ENCODE results near the gene RGL3.

The RGL3 gene

DNA sequence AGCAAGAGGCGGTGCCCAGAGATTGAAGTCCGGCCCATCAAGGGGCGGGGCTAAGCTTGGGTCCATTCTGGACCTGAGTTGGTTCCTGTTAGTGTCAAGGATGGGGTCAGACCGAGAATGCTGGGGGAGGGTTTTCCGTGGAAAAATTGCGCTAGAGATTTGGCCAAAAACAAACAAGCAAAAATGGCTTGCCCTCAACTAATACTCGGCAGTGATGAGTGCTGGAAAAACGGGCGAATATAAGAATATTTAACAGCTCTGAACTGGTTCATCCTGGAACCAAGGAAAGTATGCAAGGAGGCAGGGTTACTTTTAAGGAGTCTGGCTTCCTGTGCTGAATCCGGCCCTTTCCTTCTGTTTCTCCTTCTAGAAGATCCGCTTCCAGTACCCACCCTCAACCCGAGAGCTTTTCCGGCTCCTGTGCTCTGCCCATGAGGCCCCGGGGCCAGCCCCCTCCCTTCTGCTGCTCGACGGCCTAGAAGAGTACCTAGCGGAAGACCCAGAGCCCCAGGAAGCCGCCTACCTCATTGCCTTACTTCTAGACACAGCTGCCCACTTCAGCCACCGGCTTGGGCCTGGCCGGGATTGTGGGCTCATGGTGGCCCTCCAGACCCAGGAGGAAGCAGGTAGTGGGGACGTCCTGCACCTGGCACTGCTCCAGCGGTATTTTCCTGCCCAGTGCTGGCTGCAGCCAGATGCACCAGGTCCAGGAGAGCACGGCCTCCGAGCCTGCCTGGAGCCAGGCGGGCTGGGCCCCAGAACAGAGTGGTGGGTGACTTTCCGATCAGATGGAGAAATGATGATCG is 43.8 kb downstream of the RGL3 start:
- no peak overlapping the region for H3K4me3 Mint-ChIP-seq
- peak overlapping the region; percentile 85 for H3K27ac Mint-ChIP-seq
- peaks cover 7% of the 10 kb centered on the region for H3K27me3 Mint-ChIP-seq (ENCODE audit: low read depth, poor library complexity)
- H3K36me3 Mint-ChIP-seq (ENCODE audit: low read depth) = peaks cover 5% of the 10 kb centered on the region
- peak; percentile 40 for DNase-seq
- no peaks in the 10 kb centered on the region for H3K9me3 Mint-ChIP-seq
- H3K4me1 Mint-ChIP-seq = peaks cover 18% of the 10 kb centered on the region
- TF ChIP-seq, protein P1, sequence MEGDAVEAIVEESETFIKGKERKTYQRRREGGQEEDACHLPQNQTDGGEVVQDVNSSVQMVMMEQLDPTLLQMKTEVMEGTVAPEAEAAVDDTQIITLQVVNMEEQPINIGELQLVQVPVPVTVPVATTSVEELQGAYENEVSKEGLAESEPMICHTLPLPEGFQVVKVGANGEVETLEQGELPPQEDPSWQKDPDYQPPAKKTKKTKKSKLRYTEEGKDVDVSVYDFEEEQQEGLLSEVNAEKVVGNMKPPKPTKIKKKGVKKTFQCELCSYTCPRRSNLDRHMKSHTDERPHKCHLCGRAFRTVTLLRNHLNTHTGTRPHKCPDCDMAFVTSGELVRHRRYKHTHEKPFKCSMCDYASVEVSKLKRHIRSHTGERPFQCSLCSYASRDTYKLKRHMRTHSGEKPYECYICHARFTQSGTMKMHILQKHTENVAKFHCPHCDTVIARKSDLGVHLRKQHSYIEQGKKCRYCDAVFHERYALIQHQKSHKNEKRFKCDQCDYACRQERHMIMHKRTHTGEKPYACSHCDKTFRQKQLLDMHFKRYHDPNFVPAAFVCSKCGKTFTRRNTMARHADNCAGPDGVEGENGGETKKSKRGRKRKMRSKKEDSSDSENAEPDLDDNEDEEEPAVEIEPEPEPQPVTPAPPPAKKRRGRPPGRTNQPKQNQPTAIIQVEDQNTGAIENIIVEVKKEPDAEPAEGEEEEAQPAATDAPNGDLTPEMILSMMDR (IDR thresholded peaks at IDR 0.05) = no peak

DNA sequence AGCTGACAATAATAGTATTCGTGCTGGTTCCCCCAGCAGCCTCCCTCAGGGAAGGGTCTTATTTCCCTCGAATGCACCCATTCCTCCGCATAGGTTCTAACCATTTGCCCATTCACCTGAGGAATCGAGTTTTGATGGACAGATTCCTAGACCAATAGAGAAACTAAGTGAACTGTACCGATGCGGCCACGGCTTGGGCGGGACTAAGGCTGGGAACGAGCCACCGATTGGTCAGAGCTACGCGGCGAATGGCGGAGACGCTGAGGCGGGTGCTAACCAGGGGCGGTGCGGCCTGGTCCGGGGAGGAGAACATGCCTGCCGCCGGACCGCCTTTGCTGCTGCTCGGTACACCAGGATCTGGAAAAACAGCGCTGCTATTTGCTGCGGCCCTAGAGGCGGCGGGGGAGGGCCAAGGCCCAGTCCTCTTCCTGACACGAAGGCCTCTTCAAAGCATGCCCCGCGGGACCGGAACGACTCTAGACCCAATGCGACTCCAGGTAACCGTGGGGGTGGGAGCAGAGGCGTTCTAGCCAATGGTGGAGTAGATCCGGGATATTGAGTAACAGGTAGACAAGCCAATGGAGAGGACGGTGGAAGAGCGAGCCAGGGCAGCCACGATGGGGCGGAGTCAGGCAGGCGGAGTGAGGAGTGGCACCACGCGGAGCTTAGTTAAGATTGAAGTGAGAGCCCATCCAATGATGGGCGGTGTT is 44.5 kb downstream of the RGL3 start, which contains the start of gene SWSAP1:
SWSAP1 (plus strand) TSS at position 234 of the 710 bp plus-strand sequence; CDS start at position 249, 15 bp downstream.
- H3K4me1 Mint-ChIP-seq = peaks cover 13% of the 10 kb centered on the region
- no peak within 1 kb of the TSS for H3K27ac Mint-ChIP-seq
- no peak within 1 kb of the TSS for H3K4me3 Mint-ChIP-seq
- peak; percentile 96 for DNase-seq
- H3K27me3 Mint-ChIP-seq (ENCODE audit: low read depth, poor library complexity) = peaks cover 4% of the 10 kb centered on the region
- H3K36me3 Mint-ChIP-seq (ENCODE audit: low read depth) = peaks cover 5% of the 10 kb centered on the region
- no peaks in the 10 kb centered on the region for H3K9me3 Mint-ChIP-seq
- TF ChIP-seq, protein P1 (IDR thresholded peaks at IDR 0.05) = no peak

DNA sequence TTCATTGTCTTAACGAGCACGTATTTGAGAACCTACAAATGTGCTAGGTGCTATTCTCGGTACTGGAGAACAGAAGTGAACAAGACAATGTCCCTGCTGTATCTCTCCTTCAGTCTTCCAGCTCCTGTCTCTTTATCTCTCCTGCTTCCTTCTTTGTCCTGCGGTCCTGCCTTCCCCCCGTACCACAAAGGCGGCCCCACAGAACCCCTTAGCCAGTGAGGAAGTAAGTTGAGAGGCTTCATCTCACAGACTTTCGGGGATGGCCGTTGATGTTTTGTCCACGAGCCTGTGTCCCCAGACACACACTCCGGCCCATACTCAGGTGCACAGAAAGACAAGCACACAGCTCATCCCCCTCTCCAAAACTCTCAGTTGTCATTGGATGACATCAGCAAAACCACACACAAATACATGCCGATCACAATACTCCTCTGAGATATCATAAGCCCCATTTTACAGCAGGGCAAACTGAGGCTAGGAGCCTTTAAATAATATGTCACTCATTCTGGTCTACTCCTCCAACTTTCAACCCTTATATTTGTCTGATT is 45.2 kb downstream of the RGL3 start:
- no peak for DNase-seq
- no peak overlapping the region for H3K4me3 Mint-ChIP-seq
- peaks cover 13% of the 10 kb centered on the region for H3K4me1 Mint-ChIP-seq
- peaks cover 4% of the 10 kb centered on the region for H3K27me3 Mint-ChIP-seq (ENCODE audit: low read depth, poor library complexity)
- TF ChIP-seq, protein P1 (IDR thresholded peaks at IDR 0.05) = no peak
- peaks cover 5% of the 10 kb centered on the region for H3K36me3 Mint-ChIP-seq (ENCODE audit: low read depth)
- no peaks in the 10 kb centered on the region for H3K9me3 Mint-ChIP-seq
- H3K27ac Mint-ChIP-seq = no peak overlapping the region

DNA sequence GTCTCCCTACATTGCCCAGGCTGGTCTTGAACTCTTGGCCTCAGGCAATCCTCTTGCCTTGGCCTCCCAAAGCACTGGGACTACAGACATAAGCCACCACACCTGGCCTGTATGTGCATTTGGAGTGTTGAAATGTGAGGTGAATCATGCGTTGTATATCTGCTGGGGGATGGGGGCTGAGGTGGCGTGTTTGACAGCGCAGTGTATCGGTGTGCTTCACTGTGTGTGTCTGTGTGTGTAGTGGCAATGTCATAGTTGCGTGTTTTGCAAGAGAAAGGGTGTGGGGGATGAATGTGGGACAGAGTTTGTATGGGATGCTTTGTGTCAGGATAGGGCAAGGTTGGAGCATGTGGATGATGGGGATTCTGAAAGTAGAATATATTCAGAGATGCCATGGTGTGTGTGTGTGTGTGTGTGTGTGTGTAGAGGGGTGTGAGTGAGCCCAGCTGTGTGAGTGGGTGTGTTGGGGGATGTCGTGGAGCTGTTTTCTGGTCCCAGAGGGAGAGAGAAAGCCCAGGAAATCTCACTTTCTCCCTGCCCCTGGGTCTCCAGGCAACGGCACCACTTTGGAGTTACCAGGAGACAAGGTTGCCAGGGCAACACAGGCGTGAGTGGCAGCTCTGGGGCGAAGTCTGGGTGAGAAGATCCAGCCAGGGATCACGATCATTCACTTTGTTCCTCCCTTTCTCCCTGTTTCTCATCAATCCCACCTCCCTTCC is 45.8 kb downstream of the RGL3 start:
- DNase-seq = peak; percentile 64
- H3K4me1 Mint-ChIP-seq = peaks cover 9% of the 10 kb centered on the region
- H3K27me3 Mint-ChIP-seq (ENCODE audit: low read depth, poor library complexity) = peaks cover 4% of the 10 kb centered on the region
- H3K27ac Mint-ChIP-seq = no peak overlapping the region
- H3K36me3 Mint-ChIP-seq (ENCODE audit: low read depth) = peaks cover 5% of the 10 kb centered on the region
- H3K9me3 Mint-ChIP-seq = no peaks in the 10 kb centered on the region
- no peak overlapping the region for H3K4me3 Mint-ChIP-seq
- TF ChIP-seq, protein P1 (IDR thresholded peaks at IDR 0.05) = no peak

DNA sequence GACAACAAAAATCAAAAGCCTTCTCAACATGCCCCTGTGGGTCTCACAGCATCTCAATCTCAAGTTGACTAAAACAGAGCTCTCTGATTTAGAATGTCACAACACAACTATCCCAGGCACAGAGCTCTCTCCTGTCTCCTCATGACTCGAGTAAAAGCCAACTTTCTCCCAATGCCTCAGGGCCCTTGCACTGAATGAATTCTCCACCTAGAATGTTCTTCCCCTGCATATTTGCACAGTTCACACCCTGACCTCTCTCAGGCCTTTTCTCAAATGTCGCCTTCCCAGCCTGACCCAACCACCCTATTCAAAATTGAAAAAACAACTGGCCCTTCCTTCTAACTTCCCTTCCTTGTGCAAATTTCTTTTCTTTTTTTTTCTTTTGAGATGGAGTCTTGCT is 48.4 kb downstream of the RGL3 start:
- DNase-seq = no peak
- no peaks in the 10 kb centered on the region for H3K9me3 Mint-ChIP-seq
- no peak overlapping the region for H3K27ac Mint-ChIP-seq
- TF ChIP-seq, protein P1 (IDR thresholded peaks at IDR 0.05) = no peak
- peaks cover 4% of the 10 kb centered on the region for H3K27me3 Mint-ChIP-seq (ENCODE audit: low read depth, poor library complexity)
- no peak overlapping the region for H3K4me3 Mint-ChIP-seq
- H3K4me1 Mint-ChIP-seq = no peaks in the 10 kb centered on the region
- no peaks in the 10 kb centered on the region for H3K36me3 Mint-ChIP-seq (ENCODE audit: low read depth)
